Skeletal muscle tissue (tissue), 4 donors: ENCODE results near the gene C1QTNF2. TPM values are rescaled to one million over a fixed set of nuclear protein-coding genes. Genes with fewer than 3 reads are reported as not detected.

Experiments used
- H3K27ac ChIP-seq: one replicate; pipeline ENCODE4 v1.7.0; 2013; ENCODE audit warnings: mild to moderate bottlenecking, low read depth, low read length, inconsistent platforms
- H3K27me3 ChIP-seq, 3 donors: one replicate each; pipeline ENCODE4 v1.7.0; 2013; ENCODE audit warnings: low read length in 3 of 3; ENCODE audit not compliant: control insufficient read depth in 3 of 3, insufficient read depth in 3 of 3
- H3K36me3 ChIP-seq, 3 donors: one replicate each; pipeline ENCODE4 v1.7.0; 2013; ENCODE audit warnings: low read length in 3 of 3; ENCODE audit not compliant: control insufficient read depth in 3 of 3, insufficient read depth in 3 of 3
- H3K4me1 ChIP-seq, 3 donors: one replicate each; pipeline ENCODE4 v1.7.0; 2013; ENCODE audit warnings: low read length in 3 of 3, mild to moderate bottlenecking in 3 of 3; ENCODE audit not compliant: control insufficient read depth in 3 of 3, insufficient read depth in 3 of 3
- H3K4me3 ChIP-seq, 3 donors: one replicate each; pipeline ENCODE4 v1.7.0; 2013; ENCODE audit warnings: low read length in 3 of 3
- H3K9ac ChIP-seq, 3 donors: one replicate each; pipeline ENCODE4 v1.7.0; 2013; ENCODE audit warnings: low read length in 3 of 3, mild to moderate bottlenecking in 3 of 3, moderate library complexity in 2 of 3, low read depth in 1 of 3
- H3K9me3 ChIP-seq, 3 donors: one replicate each; pipeline ENCODE4 v1.7.0; 2013; ENCODE audit warnings: low read length in 3 of 3; ENCODE audit not compliant: control insufficient read depth in 3 of 3
- total RNA-seq: library from RNA; depleted of rRNA; stranded (reverse); fragments of >200 nt; gene quantifications from one replicate; pipeline ENCODE4 v1.2.3, GENCODE V29; 2014
- donor health status: Osteomylitis.

C1QTNF2 gene
- 15.1 TPM for total RNA-seq

GRCh38 chr5:160369990-160370712, at the start of gene C1QTNF2:
TSS of gene C1QTNF2 (minus strand) at chr5:160370626. CDS start at chr5:160355011, 15,615 bp downstream.
- Histone ChIP-seq H3K4me1 (peaks cover 4 to 14% (median 8%) of the 10 kb centered on the region in 3 donors), H3K9ac (peak within 1 kb of the TSS in 2 of 3 donors; percentile 58), H3K36me3 (no peaks in the 10 kb centered on the region), H3K9me3 (no peaks in the 10 kb centered on the region), H3K4me3 (peak within 1 kb of the TSS; percentile 64 to 80 (median 70)), H3K27me3 (peaks cover 0 to 9% (median 6%) of the 10 kb centered on the region in 3 donors), H3K27ac (no peak within 1 kb of the TSS)

DNA sequence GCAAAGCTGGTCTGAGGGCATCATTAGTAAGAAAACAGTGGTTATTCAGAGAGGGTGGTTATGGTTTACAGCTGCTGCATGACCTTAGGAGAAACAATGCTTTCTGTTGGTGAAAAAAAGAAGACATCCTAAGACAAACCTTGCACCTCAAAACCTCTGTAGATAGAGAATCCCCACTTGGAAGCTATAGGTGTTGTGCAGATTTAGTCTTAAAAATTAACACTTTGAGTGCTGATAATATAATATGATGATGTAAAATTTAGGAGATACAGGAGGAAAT, 49.8 kb upstream of the C1QTNF2 start:
- Histone ChIP-seq H3K27me3 (no peaks in the 10 kb centered on the region), H3K4me3 (no peak overlapping the region), H3K4me1 (peaks cover 9 to 15% (median 13%) of the 10 kb centered on the region in 3 donors), H3K36me3 (peaks cover 0 to 2% (median 0%) of the 10 kb centered on the region in 3 donors), H3K9me3 (no peaks in the 10 kb centered on the region), H3K9ac (no peak overlapping the region), H3K27ac (no peak overlapping the region)

- no peaks in the 10 kb centered on the region for H3K9me3 ChIP-seq
- H3K9ac ChIP-seq = peak overlapping the region; percentile 89 to 92 (median 89)
- H3K4me1 ChIP-seq = peaks cover 9 to 15% (median 13%) of the 10 kb centered on the region in 3 donors
- H3K27ac ChIP-seq = peak overlapping the region; percentile 81
- H3K36me3 ChIP-seq = peaks cover 0 to 7% (median 0%) of the 10 kb centered on the region in 3 donors
- peak overlapping the region; percentile 92 to 99 (median 93) for H3K4me3 ChIP-seq
- no peaks in the 10 kb centered on the region for H3K27me3 ChIP-seq
Measured at GRCh38 chr5:160419458-160420330, 49.3 kb upstream of the C1QTNF2 start.

GRCh38 chr5:160418561-160419457, 48.4 kb upstream of the C1QTNF2 start, which contains the start of gene SLU7:
TSS of gene SLU7 (minus strand) at chr5:160419081. CDS start at chr5:160415294, 3,787 bp downstream.
- peaks cover 9 to 15% (median 13%) of the 10 kb centered on the region in 3 donors for H3K4me1 ChIP-seq
- H3K27ac ChIP-seq = peak within 1 kb of the TSS; percentile 81
- H3K9me3 ChIP-seq = no peaks in the 10 kb centered on the region
- H3K4me3 ChIP-seq = peak within 1 kb of the TSS; percentile 92 to 99 (median 93)
- H3K36me3 ChIP-seq = peaks cover 3 to 15% (median 3%) of the 10 kb centered on the region in 3 donors
- peak within 1 kb of the TSS; percentile 89 to 92 (median 89) for H3K9ac ChIP-seq
- H3K27me3 ChIP-seq = no peaks in the 10 kb centered on the region

- Histone ChIP-seq H3K9me3 (no peaks in the 10 kb centered on the region), H3K36me3 (peaks cover 15 to 22% (median 18%) of the 10 kb centered on the region in 3 donors), H3K9ac (peak within 1 kb of the TSS; percentile 85 to 94 (median 87)), H3K27me3 (no peaks in the 10 kb centered on the region), H3K4me1 (peaks cover 2 to 19% (median 15%) of the 10 kb centered on the region in 3 donors), H3K27ac (peak within 1 kb of the TSS; percentile 66), H3K4me3 (peak within 1 kb of the TSS; percentile 87 to 96 (median 90))
Measured at GRCh38 chr5:160399402-160400353, 29.3 kb upstream of the C1QTNF2 start, which contains the start of gene FAM200C. TSS of gene FAM200C (minus strand) at chr5:160400054. CDS start at chr5:160395490, 4,564 bp downstream.

- H3K27ac ChIP-seq = no peak overlapping the region
- peak overlapping the region; percentile 87 to 96 (median 90) for H3K4me3 ChIP-seq
Measured at GRCh38 chr5:160398806-160399205, 28.4 kb upstream of the C1QTNF2 start.

GRCh38 chr5:160397492-160397891, 27.1 kb upstream of the C1QTNF2 start:
- peaks cover 0 to 4% (median 0%) of the 10 kb centered on the region in 3 donors for H3K36me3 ChIP-seq
- peak overlapping the region in 1 of 3 donors; percentile 10 for H3K9ac ChIP-seq
- H3K4me1 ChIP-seq = peaks cover 2 to 19% (median 15%) of the 10 kb centered on the region in 3 donors
- H3K9me3 ChIP-seq = no peaks in the 10 kb centered on the region
- H3K27me3 ChIP-seq = no peaks in the 10 kb centered on the region
- H3K27ac ChIP-seq = no peak overlapping the region
- H3K4me3 ChIP-seq = no peak overlapping the region

More at GRCh38 chr5:160398806-160399205, 28.4 kb upstream of the C1QTNF2 start:
- no peaks in the 10 kb centered on the region for H3K27me3 ChIP-seq
- H3K9ac ChIP-seq = peak overlapping the region; percentile 15 to 94 (median 85)
- peaks cover 8 to 13% (median 9%) of the 10 kb centered on the region in 3 donors for H3K36me3 ChIP-seq
- peaks cover 2 to 19% (median 15%) of the 10 kb centered on the region in 3 donors for H3K4me1 ChIP-seq
- no peaks in the 10 kb centered on the region for H3K9me3 ChIP-seq

DNA sequence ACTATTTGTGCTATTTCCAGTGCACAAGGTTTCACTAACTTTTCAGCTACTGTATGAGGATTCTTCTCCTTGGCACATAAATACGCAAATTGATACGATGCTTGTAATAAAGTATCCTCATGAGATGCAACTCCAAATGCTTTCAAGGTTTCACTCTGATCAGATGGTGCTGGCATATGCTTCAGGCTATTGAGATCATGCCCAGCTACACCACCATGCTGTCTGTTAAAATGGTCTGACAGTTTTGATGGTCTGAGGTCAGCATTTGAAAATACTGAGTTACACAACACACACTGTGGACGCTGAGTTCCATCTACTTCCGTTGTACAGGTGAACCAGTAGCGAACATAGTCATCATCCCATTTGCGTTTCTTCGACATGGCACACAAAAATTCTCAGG, 24.7 kb upstream of the C1QTNF2 start:
- Histone ChIP-seq H3K4me3 (no peak overlapping the region), H3K9me3 (no peaks in the 10 kb centered on the region), H3K27me3 (no peaks in the 10 kb centered on the region), H3K27ac (no peak overlapping the region), H3K36me3 (no peaks in the 10 kb centered on the region), H3K9ac (no peak overlapping the region), H3K4me1 (peaks cover 2 to 15% (median 13%) of the 10 kb centered on the region in 3 donors)
